Fibroblast of lung (primary cell): Measurements from ENCODE around the gene PCGF3. TPM values are rescaled to one million over a fixed set of nuclear protein-coding genes. Genes with fewer than 3 reads are reported as not detected.

Experiments used
- DNase-seq, 2 donors: peaks; one replicate each; pipeline versions ENCODE4 v3.0.0 to v3.0.0-alpha.2; 2010; ENCODE audit warnings: low read depth in 2 of 2
- H2AFZ ChIP-seq: 2 replicates; pipeline ENCODE4 v1.5.1; 2012; ENCODE audit warnings: low read length, control low read depth, inconsistent platforms
- H3K27ac ChIP-seq: 2 replicates; pipeline ENCODE4 v1.5.1; 2011; ENCODE audit warnings: low read length, control low read depth; ENCODE audit not compliant: insufficient read depth
- H3K27me3 ChIP-seq: 2 replicates; pipeline ENCODE4 v1.5.1; 2011; ENCODE audit warnings: mild to moderate bottlenecking, low read length; ENCODE audit not compliant: control insufficient read depth, insufficient read depth
- H3K36me3 ChIP-seq: 2 replicates; pipeline ENCODE4 v1.5.1; 2011; ENCODE audit warnings: low read length; ENCODE audit not compliant: control insufficient read depth, insufficient read depth
- H3K4me1 ChIP-seq: 2 replicates; pipeline ENCODE4 v1.5.1; 2011; ENCODE audit warnings: low read length; ENCODE audit not compliant: control insufficient read depth, insufficient read depth; ENCODE audit errors: extremely low read depth
- H3K4me2 ChIP-seq: 2 replicates; pipeline ENCODE4 v1.5.1; 2011; ENCODE audit warnings: low read length, control low read depth; ENCODE audit not compliant: insufficient read depth; ENCODE audit errors: extremely low read depth
- H3K4me3 ChIP-seq, 4 experiments: fragments of 200-600 bp in 1 of 4; sonication (generic) in 1 of 4; replicated peaks in 1 of 4; 2 replicates each; pipeline ENCODE4 v1.5.1; 2011 to 2016; ENCODE audit warnings: low read length in 4 of 4, low read depth in 3 of 4, mild to moderate bottlenecking in 3 of 4, control low read depth in 2 of 4, inconsistent platforms in 1 of 4, mixed read lengths in 1 of 4; ENCODE audit not compliant: insufficient read depth in 1 of 4; ENCODE audit errors: control extremely low read depth in 1 of 4
- H3K79me2 ChIP-seq: 2 replicates; pipeline ENCODE4 v1.5.1; 2012; ENCODE audit warnings: mild to moderate bottlenecking, low read length, inconsistent platforms; ENCODE audit not compliant: control insufficient read depth, insufficient read depth
- H3K9ac ChIP-seq: 2 replicates; pipeline ENCODE4 v1.5.1; 2011; ENCODE audit warnings: mild to moderate bottlenecking, low read length, control low read depth; ENCODE audit not compliant: insufficient read depth
- H3K9me3 ChIP-seq: 2 replicates; pipeline ENCODE4 v1.5.1; 2012; ENCODE audit warnings: low read depth, low read length; ENCODE audit not compliant: control insufficient read depth, insufficient read depth
- H4K20me1 ChIP-seq: 2 replicates; pipeline ENCODE4 v1.5.1; 2011; ENCODE audit warnings: low read length; ENCODE audit not compliant: control insufficient read depth, insufficient read depth; ENCODE audit errors: extremely low read depth
- EZH2 ChIP-seq: IDR thresholded peaks from 2 replicates; pipeline ENCODE4 v1.5.1; 2012; ENCODE audit warnings: low read length, control low read depth, mild to moderate bottlenecking; ENCODE audit errors: missing control alignments
- polyA plus RNA-seq, 2 donors: library from polyadenylated mRNA; depleted of rRNA in 1 of 2; stranded (reverse) in 1 of 2; unstranded in 1 of 2; fragments of >200 nt; gene quantifications; 2 replicates each; pipeline ENCODE4 v1.2.1, GENCODE V29; 2011 to 2012; ENCODE audit warnings: missing spikeins in 1 of 2
- total RNA-seq: library from RNA; depleted of rRNA; stranded (reverse); fragments of >200 nt; gene quantifications from 2 replicates; pipeline ENCODE4 v1.2.1, GENCODE V29; 2014
- TF ChIP-seq, protein P1 (sequence below), 2 donors: IDR thresholded peaks in 1 of 2; conservative IDR thresholded peaks in 1 of 2; 1 replicate in 1 of 2; 2 replicates in 1 of 2; pipeline ENCODE4 v1.5.1; 2011 to 2012; ENCODE audit warnings: low read length in 2 of 2, control low read depth in 1 of 2, inconsistent platforms in 1 of 2, low read depth in 1 of 2, mild to moderate bottlenecking in 1 of 2

PCGF3 gene
- total and polyA plus RNA-seq, 2 donors (not counting 1 experiment from before 2014, with no cell fraction given) = 24.8 to 27.1 TPM

DNA sequence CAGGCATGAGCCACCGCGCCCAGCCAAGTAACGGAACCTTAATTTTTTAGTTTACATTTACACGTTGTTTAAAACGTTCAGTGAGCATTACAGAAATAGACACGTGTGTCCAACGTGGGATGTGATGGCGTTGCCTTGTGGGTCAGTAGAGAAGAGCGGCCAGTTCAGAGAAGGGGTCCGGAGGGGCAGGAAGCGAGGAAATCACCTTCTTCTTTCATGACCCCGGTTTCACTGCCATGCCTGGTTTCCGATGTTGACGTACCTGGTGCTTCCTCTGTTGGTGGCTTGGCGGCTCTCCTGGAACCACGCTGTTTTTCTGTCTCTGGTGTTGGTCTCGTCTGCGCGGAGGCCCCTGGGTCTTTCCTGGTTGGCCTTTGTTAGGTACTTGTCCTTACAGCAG is 42.8 kb downstream of the PCGF3 start:
- Histone ChIP-seq H3K36me3 (peaks cover 15% of the 10 kb centered on the region), H3K27ac (no peak overlapping the region), H3K4me1 (no peaks in the 10 kb centered on the region), H3K9me3 (no peaks in the 10 kb centered on the region), H3K79me2 (peaks cover 4% of the 10 kb centered on the region), H3K9ac (no peak overlapping the region), H3K4me2 (no peak overlapping the region), H2AFZ (no peak overlapping the region), H3K4me3 (no peak overlapping the region), H3K27me3 (no peaks in the 10 kb centered on the region), H4K20me1 (no peaks in the 10 kb centered on the region)
- DNase-seq = no peak
- TF ChIP-seq, protein P1, sequence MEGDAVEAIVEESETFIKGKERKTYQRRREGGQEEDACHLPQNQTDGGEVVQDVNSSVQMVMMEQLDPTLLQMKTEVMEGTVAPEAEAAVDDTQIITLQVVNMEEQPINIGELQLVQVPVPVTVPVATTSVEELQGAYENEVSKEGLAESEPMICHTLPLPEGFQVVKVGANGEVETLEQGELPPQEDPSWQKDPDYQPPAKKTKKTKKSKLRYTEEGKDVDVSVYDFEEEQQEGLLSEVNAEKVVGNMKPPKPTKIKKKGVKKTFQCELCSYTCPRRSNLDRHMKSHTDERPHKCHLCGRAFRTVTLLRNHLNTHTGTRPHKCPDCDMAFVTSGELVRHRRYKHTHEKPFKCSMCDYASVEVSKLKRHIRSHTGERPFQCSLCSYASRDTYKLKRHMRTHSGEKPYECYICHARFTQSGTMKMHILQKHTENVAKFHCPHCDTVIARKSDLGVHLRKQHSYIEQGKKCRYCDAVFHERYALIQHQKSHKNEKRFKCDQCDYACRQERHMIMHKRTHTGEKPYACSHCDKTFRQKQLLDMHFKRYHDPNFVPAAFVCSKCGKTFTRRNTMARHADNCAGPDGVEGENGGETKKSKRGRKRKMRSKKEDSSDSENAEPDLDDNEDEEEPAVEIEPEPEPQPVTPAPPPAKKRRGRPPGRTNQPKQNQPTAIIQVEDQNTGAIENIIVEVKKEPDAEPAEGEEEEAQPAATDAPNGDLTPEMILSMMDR (conservative IDR thresholded peaks at IDR 0.05 in 1 of 2, IDR thresholded peaks at IDR 0.05 in 1 of 2; ENCODE audit: low read depth in 1 of 2, low read length in 2 of 2) = no peak

DNA sequence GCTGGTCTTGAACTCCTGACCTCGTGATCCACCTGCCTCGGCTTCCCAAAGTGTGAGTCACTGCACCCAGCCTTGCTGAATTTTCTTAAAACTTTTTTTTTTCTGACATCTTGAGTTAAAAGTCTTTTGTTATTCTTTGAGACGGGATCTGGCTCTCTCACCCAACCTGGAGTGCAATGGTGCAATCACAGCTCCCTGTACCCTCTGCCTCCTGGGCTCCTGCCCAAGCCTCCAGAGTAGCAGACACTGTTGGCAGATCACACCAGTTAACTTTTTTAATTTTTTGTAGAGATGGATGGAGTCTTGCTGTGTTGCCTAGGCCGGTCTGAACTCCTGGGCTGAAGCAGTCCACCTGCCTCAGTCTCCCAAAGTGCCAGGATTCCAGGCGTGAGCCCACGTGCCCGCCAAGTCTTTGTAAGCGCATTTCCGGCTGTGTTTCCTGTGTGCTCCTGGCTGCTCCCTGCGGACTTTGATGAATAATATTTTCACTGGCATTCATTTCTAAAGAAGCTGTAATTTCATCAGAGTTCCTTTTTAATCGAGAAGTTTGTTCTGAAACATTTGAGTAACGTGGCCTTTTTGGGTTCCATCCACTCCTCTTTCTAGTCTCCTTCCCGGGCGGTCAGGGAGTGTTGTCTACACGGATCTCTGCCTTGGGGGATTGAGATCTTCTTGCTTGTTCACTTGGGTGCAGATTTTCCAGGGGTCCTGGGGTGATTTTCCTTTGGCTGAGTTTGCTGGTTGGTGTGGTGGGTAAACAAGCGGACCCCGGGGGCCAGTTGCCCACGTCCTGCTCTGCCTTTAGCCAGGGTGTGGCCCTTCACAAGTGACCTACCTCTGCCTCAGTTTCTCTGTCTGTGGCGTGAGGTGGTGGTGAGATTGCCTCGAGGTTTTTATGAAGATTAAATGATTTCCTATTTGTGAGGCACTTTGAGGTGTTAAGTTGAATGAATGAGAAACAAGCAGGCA is 44.4 kb downstream of the PCGF3 start:
- peak; percentile 72 to 87 for DNase-seq
- Histone ChIP-seq H3K9me3 (no peaks in the 10 kb centered on the region), H3K4me2 (no peak overlapping the region), H3K79me2 (peaks cover 4% of the 10 kb centered on the region), H3K36me3 (peaks cover 17% of the 10 kb centered on the region), H3K27me3 (no peaks in the 10 kb centered on the region), H3K9ac (no peak overlapping the region), H3K27ac (no peak overlapping the region), H4K20me1 (no peaks in the 10 kb centered on the region), H3K4me3 (no peak overlapping the region), H3K4me1 (no peaks in the 10 kb centered on the region), H2AFZ (no peak overlapping the region)
- TF ChIP-seq EZH2 = no peak
- TF ChIP-seq, protein P1 (conservative IDR thresholded peaks at IDR 0.05 in 1 of 2, IDR thresholded peaks at IDR 0.05 in 1 of 2; ENCODE audit: low read depth in 1 of 2, low read length in 2 of 2) = no peak

DNA sequence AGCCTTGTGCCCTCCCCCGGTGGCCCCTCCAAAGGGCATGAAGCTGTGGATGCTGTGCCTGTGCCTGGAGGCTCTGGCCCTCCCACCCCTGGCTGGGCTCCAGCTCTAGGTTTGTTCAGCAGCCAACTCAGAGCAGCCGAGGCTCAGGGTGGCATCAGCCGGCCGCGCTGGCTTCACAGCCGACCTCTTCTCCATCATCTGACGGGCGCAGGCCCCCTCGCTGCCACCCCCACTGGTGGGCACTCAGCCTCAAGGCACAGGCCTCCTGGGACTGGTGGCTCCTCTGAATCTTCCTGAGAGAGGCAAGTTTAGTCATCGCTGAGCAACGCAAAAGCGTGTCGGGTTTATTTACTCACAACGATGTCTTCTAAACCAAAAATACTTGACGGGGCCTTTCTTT is 46.0 kb downstream of the PCGF3 start:
- no peak for TF ChIP-seq EZH2
- TF ChIP-seq, protein P1 (conservative IDR thresholded peaks at IDR 0.05 in 1 of 2, IDR thresholded peaks at IDR 0.05 in 1 of 2; ENCODE audit: low read depth in 1 of 2, low read length in 2 of 2) = no peak
- no peak overlapping the region for H3K4me3 ChIP-seq
- no peak overlapping the region for H3K9ac ChIP-seq
- peak in 1 of 2 donors; percentile 58 for DNase-seq
- H3K9me3 ChIP-seq = no peaks in the 10 kb centered on the region
- no peaks in the 10 kb centered on the region for H3K27me3 ChIP-seq
- H3K79me2 ChIP-seq = peaks cover 4% of the 10 kb centered on the region
- H4K20me1 ChIP-seq = no peaks in the 10 kb centered on the region
- peaks cover 17% of the 10 kb centered on the region for H3K36me3 ChIP-seq
- H3K27ac ChIP-seq = no peak overlapping the region
- H3K4me1 ChIP-seq = no peaks in the 10 kb centered on the region
- H2AFZ ChIP-seq = no peak overlapping the region
- H3K4me2 ChIP-seq = no peak overlapping the region
